ENCODE measurements around the gene CECR2. TPM values are rescaled to one million over a fixed set of nuclear protein-coding genes. Genes with fewer than 3 reads are reported as not detected.

The CECR2 gene
- total RNA-seq, 1 experiment from 2014 or later = 154 TPM

DNA sequence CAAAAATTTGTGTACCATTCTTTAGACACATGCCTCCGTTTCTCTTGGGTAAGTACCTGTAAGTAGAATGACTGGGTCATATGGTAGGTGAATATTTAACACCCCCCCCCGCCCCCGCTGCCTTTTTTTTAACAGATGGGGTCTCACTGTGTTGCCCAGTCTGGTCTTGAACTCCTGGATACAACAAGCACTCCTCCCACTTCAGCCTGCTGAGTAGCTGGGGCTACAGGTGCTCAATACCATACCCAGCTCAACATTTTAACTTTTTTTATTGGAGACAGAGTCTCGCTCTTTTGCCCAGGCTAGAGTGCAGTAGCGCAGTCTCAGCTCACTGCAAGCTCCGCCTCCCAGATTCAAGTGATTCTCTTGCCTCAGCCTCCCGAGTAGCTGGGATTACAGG lies 32.5 kb downstream of the CECR2 start:
- Histone ChIP-seq H4K8ac (replicated peaks; ENCODE audit: insufficient read length, low read depth, low read length) (no peak overlapping the region), H2AFZ (ENCODE audit: low read length) (no peak overlapping the region), H3K27me3 (ENCODE audit: insufficient read depth, low read length) (no peaks in the 10 kb centered on the region), H4K20me1 (ENCODE audit: control insufficient read depth, insufficient read depth, insufficient read length) (no peaks in the 10 kb centered on the region), H2BK20ac (ENCODE audit: low read depth, low read length, poor library complexity, severe bottlenecking) (no peak overlapping the region), H4K5ac (ENCODE audit: insufficient read length, low read depth, low read length) (no peak overlapping the region), H3T11ph (ENCODE audit: low read length) (no peak overlapping the region), H3K23ac (ENCODE audit: insufficient read length, low read depth, low read length) (no peak overlapping the region), H3K56ac (ENCODE audit: insufficient read length, low read depth, low read length) (no peak overlapping the region), H3K27ac (ENCODE audit: insufficient read length, low read depth, low read length) (no peak overlapping the region), H2BK15ac (ENCODE audit: low read depth, low read length) (no peak overlapping the region), H2BK120ac (ENCODE audit: low read depth, low read length, poor library complexity, severe bottlenecking) (no peak overlapping the region), H4K91ac (ENCODE audit: insufficient read length, low read depth, low read length) (no peak overlapping the region), H2BK5ac (ENCODE audit: insufficient read length, low read length) (no peak overlapping the region), H3K14ac (ENCODE audit: insufficient read depth, low read length) (no peak overlapping the region), H3K79me2 (ENCODE audit: insufficient read depth, low read length) (peaks cover 61% of the 10 kb centered on the region; the same call in 1 of the 2 replicates), H3K4ac (ENCODE audit: low read depth, low read length) (no peak overlapping the region), H3K9ac (ENCODE audit: extremely low read depth, insufficient read length, low read length) (no peak overlapping the region), H3K23me2 (ENCODE audit: insufficient read length, low read depth, low read length, poor library complexity, severe bottlenecking) (no peaks in the 10 kb centered on the region), H2BK12ac (ENCODE audit: insufficient read length, low read depth, low read length) (no peak overlapping the region), H3K9me3 (ENCODE audit: control insufficient read depth, low read depth, low read length) (no peaks in the 10 kb centered on the region), H3K4me2 (ENCODE audit: insufficient read depth, insufficient read length, low read length) (no peak overlapping the region), H3K4me1 (ENCODE audit: insufficient read depth, low read length) (peaks cover 7% of the 10 kb centered on the region; the same call in 1 of the 2 replicates), H3K18ac (ENCODE audit: insufficient read length, low read depth, low read length) (no peak overlapping the region), H2AK5ac (ENCODE audit: insufficient read length, low read length) (no peak overlapping the region), H3K79me1 (ENCODE audit: insufficient read depth, low read depth, low read length, poor library complexity, severe bottlenecking) (peaks cover 4% of the 10 kb centered on the region)
- H3K27me3 Mint-ChIP-seq (ENCODE audit: low read depth) = no peaks in the 10 kb centered on the region
- peaks cover 34 to 37% of the 10 kb centered on the region in 2 experiments for H3K4me1 Mint-ChIP-seq
- TF ChIP-seq, protein P1, sequence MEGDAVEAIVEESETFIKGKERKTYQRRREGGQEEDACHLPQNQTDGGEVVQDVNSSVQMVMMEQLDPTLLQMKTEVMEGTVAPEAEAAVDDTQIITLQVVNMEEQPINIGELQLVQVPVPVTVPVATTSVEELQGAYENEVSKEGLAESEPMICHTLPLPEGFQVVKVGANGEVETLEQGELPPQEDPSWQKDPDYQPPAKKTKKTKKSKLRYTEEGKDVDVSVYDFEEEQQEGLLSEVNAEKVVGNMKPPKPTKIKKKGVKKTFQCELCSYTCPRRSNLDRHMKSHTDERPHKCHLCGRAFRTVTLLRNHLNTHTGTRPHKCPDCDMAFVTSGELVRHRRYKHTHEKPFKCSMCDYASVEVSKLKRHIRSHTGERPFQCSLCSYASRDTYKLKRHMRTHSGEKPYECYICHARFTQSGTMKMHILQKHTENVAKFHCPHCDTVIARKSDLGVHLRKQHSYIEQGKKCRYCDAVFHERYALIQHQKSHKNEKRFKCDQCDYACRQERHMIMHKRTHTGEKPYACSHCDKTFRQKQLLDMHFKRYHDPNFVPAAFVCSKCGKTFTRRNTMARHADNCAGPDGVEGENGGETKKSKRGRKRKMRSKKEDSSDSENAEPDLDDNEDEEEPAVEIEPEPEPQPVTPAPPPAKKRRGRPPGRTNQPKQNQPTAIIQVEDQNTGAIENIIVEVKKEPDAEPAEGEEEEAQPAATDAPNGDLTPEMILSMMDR (conservative IDR thresholded peaks at IDR 0.05) = no peak
- H3K27ac Mint-ChIP-seq = no peak overlapping the region; a peak in 2 of 7 replicates
- no peaks in the 10 kb centered on the region for H3K9me3 Mint-ChIP-seq
- no peak for DNase-seq
- no CpG with 5 or more reads among the region's 7 CpGs for WGBS (ENCODE audit: extremely low coverage, insufficient read length, low lambda C conversion rate)
- peaks cover 1 to 10% (median 7%) of the 10 kb centered on the region in 3 experiments; a peak in 6 of 7 replicates for H3K36me3 Mint-ChIP-seq (ENCODE audit: insufficient read depth in 1 of 3, low read depth in 3 of 3)
- H3K4me3 Mint-ChIP-seq = no peak overlapping the region; a peak in 1 of 5 replicates
